Stimulated activated CD8-positive, alpha-beta memory T cell treated with anti-CD3 and anti-CD28 coated beads, Interleukin-7, amount 100 ng/mL, for 48 hours (primary cell): ENCODE results near the gene SPON1.

Experiments used
- DNase-seq, 2 donors: peaks; one replicate each; pipeline ENCODE4 v3.0.0-alpha.2; 2020; ENCODE audit warnings: low read depth in 1 of 2; ENCODE audit errors: extremely low read depth in 1 of 2

The SPON1 gene

DNA sequence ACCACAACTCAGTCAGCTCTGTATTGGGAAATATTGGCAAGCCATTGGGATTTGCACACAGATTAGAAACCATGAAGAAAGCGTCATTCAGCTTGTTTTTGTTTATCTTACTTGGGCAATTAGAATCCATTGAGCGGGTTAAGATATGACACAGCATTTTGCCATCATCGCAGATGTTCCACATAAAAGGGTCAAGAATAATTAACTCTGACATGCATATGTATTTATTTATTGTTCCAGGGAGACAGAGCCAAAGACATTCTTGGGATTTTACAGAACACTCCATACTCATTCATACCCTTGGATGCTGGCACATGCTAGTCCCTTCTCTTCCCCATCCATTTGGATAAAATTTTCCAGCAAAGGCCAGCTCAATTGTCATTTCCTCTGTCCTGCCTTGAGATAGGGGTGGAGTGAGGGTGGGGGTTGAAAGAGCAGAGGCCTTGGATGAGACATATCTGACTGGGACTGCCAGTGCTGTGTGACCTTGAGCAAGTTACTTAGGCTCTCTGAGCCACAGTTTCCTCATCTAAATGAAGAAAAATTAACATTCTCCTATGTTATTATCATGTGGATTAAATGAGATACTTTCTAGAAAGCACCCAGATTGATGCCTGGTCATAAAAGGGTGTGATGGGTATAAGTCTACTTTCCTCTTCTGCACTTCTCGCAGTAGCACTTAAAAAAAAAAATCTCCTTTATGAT is 216.7 kb downstream of the SPON1 start:
- DNase-seq = no peak

DNA sequence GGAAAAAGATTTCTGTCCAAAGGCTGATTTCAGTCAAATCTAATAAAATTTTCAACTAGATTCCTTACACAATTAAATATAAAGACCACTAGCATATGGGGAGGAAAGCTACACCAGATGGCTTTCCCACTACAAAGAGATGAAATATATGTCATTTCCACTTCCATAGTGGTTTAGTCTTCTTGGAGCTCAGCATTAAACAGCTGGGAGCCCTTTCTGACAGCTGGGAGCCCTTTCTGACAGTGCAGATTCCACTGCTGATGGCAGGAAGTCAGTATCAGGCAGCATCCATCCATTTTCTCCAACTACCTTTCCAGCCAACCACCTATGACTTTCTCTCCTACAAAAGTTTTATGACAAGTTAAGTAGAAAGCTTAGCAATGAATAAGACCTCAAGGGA is 218.6 kb downstream of the SPON1 start:
- DNase-seq = no peak

DNA sequence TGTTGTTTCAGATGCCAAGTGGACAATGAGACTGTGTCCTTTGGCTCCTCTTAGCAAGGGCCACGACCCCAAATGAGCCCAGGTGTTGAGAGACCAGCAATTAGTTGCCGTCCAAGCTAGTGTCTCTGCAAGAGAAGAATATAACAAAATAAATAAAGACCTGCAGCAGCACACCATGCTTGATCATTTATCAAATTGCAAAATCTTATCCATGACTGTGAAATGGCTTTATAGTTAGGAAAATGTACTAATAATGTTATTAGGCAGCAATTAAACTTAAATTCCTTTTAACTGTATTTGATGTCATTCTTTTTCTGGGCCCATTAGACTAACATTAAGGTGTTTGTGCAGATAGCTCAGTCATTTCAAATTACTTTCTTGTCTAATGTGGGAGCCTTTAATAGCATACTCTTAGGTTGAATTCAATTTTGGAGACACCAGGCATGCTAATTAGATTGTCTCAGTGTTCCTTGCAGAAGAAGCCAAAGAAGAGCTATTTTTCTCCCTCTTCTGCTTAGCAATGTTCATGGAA is 220.4 kb downstream of the SPON1 start:
- DNase-seq = no peak

DNA sequence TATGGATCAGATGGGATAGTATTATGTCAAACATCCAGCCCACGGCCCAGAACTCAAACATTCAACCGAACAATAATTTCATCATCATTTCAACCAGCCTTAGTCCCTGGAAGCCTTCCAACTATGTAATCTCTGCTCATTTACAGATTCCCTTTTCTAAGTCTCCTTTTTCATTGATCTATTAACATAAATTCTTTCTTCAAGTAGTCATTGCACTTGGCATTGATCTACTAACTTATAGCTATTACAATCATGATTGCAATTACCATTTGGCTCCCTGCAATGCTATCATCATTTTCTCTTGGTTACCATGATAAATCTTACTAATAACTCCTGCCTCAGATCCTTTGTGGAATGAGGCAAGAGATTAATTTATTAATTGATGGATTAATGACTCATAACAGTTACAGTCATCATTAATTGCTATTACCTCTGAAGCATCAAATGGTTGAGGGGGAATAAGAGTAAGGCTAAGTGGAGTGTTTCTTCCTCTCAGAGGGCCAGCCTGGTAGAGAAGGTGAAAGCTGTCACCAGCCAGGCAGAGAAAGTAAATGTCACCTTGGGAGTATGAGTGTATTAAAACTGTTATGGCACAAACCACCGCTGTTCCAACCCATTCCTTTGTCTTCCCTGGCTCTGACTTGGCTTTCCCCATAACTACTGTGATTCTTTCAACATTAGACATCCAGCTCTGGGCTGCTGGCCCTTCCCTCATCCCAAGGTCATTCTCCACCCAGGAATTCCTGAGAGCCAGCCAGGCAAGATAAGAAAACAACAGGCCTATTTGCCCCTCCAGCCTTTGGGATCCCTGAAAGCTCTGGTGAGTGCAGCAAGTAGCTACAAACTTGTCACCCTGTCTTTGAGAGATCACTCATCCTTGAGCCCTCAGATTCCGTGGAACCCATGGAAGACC is 221.8 kb downstream of the SPON1 start:
- no peak for DNase-seq

DNA sequence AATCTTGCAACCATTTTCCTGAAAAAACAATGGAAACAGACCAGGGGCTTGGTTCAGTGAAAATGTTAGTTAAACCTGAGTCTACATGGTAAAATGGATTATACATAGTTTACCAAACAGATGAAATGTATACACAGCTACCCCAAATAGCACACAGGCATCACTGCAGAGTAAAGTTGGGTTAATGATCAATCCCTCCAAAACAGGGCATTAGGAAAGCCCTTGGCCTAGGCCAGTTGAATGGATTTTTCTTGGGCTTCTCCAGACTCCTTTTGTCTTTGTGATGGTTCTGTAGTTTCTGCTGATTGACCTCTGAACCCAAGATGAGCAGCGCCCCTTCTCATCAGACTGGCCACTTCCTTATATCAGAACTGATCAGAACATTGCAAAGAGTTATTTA is 222.9 kb downstream of the SPON1 start:
- no peak for DNase-seq

DNA sequence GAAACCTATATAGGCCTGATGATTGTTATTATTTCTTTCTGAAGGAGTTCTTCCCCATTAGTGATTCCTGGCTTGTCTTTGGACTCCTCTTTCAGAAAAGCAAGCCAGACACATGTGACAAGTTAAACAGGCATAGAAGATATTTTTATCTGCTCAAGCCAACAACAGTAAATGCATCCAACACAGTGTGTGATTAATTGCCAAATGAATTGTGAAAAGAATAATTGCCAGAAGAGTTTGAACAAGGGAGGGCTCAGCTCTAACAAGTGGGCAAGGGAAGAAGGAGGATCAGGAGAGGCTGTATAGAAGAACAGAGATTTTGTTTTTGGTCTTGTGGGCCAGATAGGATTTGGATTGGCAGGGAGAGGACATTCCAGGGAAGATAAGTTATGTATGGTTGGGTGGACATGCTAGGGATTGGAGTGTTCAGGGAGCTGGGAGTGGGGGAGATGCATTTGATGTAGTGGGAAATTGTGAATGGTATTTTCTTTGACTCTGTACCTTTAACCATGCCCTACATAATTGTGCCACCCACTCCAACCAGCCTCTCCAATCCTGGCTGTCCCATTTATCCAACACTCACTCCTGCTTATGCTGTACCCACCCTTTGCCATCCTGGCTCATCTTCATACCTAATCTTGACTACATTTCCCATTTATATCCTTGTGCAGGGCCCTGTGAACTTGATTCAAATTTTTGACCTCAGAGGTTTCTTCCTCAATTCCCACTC is 223.7 kb downstream of the SPON1 start:
- no peak for DNase-seq

DNA sequence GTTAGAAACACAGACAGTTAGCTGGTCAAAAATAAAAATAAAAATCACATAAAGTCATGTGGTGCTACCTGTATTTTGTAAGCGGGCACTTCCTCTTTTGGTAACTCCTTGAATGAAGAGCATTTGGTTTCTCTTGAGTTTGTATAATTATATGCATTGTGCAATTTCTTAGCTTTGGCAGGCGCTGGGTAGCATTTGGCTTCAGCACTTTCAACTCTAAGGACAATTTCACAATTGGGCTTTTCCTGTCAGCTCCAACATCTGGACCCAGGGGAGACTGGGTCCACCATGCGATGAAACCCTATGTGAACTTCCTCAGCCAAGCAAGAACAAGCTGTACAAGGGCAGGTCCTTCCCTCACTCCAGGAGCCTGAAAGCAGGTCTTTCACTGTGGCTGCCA is 227.4 kb downstream of the SPON1 start:
- no peak for DNase-seq

DNA sequence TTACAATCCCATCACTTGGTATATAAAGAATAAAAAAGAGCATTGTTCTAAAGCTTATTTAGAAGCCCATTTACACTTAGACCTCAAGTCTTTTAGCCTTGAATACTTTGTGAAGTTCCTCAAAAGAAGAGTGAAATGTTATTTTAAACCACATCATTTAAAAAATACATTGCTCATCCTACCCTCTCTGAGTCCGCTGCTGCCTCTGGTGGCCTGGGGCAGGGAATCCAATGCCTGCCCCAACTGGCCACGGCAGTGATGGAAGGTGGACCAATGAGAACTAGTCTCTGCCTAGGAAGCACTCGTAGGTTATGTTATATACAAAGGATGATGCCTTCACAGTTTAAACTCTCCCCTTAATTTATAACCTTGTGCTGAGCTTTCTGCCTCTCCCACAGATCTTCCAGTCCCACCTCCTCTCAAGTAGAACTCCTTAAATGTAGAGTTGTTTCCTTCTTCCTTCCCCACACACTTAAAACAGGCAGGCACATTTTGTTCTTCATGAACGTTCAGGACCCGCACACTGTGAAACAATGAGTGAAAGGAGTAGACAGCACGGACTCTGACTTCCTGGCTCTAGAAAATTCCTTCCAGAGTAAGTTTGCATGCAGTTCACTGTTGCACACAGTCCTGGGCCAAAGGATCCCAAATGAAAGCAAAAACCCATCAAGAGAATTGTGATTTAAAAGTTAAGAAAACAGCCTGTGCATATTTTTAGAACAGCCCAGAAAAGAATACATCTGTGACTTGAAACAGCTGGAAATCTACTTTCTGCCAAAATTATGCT is 228.7 kb downstream of the SPON1 start:
- no peak for DNase-seq

DNA sequence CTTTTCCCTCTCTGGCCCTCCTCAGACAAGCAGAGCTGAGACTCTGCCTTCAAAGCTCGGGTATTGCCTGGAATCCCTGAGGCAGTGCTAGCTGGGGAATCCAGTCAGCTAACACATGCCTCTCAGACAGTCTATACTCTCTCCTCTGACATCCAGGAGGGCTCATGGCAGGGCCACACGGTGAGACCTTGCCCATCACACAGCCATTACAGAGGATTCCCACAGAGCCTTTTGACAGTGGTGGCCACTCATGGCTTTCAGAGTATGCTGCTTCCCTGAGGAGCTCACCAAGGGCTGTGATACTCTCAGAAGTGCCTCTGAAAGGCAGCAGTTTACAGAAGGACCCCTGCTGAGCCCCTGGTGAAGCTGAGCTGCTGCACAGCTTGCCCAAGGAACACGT is 231.1 kb downstream of the SPON1 start:
- no peak for DNase-seq

DNA sequence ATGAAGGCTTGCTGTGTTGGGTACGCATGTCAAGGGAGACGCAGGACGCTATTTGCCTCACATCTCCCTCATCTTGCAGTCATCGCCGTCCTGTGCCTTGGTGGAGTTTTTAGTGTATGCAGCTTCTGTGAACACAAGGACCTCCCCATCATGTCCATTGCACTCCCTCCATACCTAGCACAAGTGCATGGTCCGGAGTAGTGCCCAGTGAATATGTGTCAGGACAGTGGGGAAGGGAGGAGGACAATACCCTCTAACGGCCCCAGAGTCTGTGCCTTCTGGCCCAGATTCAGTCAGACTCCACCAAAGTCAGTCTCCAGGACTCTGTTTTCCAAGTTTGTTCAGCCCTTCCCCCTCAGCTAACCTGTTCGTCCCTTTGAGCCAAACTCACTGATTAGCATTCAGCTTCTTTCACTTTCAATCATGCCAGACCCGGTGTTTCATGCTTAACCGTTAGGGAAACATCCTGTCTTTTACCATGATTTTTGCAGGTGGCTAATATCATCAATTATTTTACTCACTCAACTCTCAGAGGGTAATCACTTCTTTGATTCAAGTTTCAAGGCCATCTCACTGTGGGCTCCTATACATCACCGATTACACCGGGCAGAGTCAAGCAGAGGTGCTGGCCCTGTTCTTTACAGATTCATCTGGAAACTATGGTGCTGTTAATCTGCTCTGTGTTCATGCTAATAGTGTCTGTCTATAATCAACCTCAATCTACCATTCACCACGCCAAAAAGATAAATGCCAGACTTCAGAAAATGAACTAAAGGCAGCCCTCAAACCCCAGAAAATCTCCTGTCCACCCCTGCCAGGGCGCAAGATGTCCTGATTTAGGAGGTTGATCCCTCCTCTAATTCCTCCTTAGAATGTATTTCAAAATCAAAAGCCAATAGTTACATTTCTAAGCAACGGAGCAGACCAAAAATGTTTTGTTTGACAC is 240.0 kb downstream of the SPON1 start:
- DNase-seq = no peak

DNA sequence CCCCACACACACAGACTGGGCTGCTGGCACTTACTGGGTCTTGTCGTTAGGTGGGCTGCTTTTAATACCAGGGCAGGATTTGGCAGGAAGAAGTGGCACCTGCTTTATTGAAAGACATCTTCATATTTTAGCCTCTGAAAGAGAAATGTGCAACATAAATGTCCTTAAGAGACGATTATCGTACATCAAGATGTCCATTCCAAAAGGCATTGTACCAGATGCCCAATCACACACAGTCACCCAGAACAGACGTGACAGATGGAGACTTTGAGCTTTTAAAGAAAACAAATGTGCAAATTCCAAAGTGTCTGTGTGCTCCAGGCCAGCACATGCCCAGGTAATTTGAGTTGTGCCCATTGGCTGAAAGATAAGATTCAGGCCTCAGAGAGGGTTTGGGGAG is 240.8 kb downstream of the SPON1 start:
- DNase-seq = no peak

DNA sequence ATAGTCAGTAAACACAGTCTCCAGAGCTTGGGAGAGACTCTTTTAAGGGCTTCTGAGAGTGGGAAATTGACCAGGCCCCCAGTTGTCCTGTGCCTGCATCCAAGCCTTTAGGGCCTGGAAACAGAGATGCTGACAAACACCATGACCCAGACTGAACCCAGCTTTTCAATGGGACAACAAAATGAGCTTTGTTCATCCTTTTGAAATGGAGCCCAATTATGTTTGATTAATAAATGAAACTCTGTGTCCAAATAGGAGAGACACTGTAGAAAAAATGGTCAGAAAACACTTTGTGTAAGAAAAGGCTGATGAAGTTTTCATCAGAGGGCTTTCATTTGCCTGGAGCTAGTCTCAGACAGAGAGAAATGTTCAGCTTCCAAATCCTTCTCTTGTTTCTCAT is 250.5 kb downstream of the SPON1 start:
- no peak for DNase-seq

DNA sequence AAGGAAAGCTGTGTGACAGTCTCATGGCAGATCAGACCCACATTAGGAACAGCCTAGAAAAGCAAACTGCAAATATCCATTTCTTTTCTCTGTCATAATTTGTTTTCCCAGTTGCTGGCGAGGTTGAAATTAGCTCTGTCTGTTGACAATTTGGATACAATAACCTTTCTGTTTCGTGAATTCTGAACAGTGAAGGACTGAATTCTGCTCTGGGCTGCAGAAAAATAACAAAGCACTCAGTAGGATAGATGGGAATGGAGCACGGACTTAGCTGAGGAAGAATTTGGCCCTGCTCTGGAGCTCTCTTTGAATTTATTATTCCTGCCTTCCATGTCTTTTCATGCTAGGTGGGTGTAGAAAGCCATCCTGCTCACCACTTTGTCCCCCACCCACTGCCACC is 256.2 kb downstream of the SPON1 start:
- no peak for DNase-seq

DNA sequence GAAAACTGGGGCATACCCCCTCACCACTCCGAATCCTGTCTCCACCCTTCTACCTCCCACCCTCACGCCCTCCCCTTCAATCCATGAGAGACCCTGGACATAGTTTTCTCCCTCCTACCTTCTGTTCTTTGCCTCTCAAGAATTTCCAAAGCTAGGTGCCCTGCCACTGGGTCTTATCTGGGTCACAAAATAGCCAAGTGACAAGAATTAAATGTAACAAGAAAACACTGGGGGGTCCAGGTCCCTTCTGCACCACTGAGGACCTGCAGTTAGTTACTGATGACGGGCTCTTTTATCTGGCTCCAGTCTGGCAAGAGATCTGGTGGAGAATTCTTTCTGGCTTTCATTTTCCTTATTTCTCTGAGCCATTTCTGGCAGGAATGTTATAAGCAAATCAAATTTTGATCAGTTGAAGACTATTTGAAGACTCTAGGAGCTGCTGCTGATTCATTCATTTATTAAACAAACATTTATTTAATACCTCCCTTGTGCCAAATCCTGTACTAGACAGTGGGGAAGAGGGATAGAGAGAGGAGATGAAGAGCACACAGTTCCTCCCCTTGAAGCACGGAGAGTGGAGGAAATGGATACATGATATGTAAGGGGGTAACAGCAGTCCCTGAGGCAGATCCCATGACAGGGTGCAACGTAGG is 261.2 kb downstream of the SPON1 start:
- DNase-seq = no peak

DNA sequence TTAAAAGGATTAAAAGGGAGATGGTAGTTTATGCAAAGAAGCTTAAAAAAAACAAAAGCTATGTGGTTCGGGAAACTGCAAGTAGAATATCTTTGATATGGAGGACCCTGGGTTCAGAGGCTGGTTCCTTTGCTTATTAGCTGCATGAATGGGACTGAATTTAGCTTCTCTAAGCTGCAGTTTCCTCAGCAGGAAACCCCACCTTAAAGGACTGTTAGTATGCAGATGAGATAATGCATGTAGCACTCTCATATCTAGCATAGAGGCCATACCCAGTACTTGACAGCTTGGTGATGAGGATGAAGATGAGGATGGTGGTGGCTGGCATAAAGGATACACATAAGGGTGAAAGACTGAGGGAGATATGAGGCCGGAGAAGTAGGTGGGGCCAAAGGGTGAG is 261.9 kb downstream of the SPON1 start:
- DNase-seq = no peak

DNA sequence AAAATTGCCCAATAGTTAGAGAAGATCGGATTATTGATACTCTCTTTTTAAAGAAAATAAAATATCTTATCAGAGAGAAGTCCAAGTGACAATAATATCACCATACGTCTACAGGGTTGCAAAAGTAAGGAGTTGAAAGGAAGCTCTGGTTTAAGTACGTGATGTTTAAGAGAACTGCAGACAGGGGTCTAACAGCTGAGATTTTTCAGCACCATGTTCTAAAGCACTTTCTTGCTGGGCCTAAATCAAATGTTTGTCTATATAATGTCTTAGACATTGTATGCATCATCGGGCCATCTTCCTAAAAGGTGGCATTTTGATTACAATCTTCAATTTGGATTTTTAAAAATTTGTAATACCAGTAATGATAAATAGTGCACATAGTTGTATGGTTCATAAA is 263.1 kb downstream of the SPON1 start:
- no peak for DNase-seq

DNA sequence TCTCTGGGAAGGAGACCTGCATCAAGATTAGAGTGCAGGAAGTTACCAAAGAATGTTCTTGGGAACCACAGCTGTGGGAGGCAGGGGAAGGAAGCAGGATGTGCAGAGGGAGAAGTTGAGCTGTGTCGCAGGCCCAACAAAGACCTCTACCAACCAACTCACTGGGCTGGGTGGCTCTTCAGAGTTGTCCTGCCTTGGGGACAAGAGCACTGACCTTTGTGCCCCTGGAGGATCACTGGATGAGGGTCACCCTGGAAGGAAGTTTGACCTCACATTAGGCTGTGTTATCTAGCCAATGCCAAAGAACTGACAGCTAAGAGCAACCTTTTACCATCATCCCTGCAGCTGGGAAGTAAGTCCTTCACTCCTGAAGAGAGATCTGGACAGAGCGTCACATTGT is 265.8 kb downstream of the SPON1 start:
- no peak for DNase-seq

DNA sequence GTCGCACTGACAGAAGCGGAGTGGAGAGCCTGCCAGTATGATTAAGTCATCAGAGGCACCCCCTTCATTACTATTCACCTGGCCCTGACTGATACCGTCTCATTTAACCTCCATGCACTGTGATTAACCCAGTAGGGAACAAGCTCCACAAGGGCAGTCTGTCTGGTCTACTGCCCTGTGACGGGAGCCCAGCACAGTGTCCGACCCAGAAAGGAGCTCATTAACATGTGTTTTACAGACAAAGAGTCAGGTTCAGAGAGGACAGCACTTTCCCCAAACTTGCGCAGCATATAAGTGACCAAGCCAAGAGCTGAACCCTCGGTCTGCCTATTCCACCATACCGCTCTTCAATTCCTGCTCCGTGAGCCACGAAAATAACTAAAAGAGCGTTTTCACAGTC is 266.9 kb downstream of the SPON1 start:
- DNase-seq = no peak

DNA sequence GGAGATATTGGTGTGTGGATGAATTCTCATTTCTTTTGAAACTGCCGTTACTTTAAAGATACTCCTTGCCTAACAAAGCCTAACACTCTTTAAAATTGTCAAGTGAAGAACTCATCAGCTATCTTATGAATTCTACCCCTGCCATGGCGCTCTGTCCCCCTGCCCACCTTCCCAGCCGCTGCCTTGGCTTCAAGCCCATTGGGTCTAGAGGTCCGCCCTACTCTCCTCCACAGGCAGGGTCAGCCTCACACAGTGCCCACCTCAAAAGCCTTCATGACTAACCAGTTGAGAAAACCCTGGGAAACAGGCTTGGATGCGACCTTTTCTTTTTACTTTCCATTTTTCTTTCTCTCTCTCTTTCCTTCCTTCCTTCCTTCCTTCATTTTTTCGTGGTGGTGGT is 267.9 kb downstream of the SPON1 start:
- DNase-seq = no peak
